Left lung (tissue), 10 donors: ENCODE measurements around the gene PLCL1. TPM values are rescaled to one million over a fixed set of nuclear protein-coding genes. Genes with fewer than 3 reads are reported as not detected.

Experiments used
- ATAC-seq: fragments of 200-7000 bp; cut with Tn5 transposase; one replicate; pipeline ENCODE4 v1.9.1; 2020; ENCODE audit warnings: moderate library complexity
- DNase-seq, 4 donors: peaks; one replicate each; pipeline ENCODE4 v3.0.0-alpha.2; 2013 to 2020
- H3K27ac ChIP-seq, 2 donors: fragments of 200-600 bp; sonication (generic) in 1 of 2; one replicate each; pipeline versions ENCODE4 v1.5.0 to v1.8.0; 2020 to 2021
- H3K27me3 ChIP-seq, 2 donors: fragments of 200-600 bp; sonication (generic) in 1 of 2; one replicate each; pipeline versions ENCODE4 v1.5.0 to v1.8.0; 2020 to 2021
- H3K36me3 ChIP-seq, 2 donors: fragments of 200-600 bp; sonication (generic) in 1 of 2; one replicate each; pipeline versions ENCODE4 v1.5.0 to v1.8.0; 2020 to 2021
- H3K4me1 ChIP-seq, 2 donors: fragments of 200-600 bp; one replicate each; pipeline ENCODE4 v1.8.0; 2021
- H3K4me3 ChIP-seq, 2 donors: fragments of 200-600 bp; sonication (generic) in 1 of 2; one replicate each; pipeline versions ENCODE4 v1.5.0 to v1.8.0; 2020 to 2021; ENCODE audit warnings: mild to moderate bottlenecking in 1 of 2
- H3K9me3 ChIP-seq, 2 donors: fragments of 200-600 bp; sonication (generic) in 1 of 2; one replicate each; pipeline versions ENCODE4 v1.5.0 to v1.8.0; 2020 to 2021
- intact Hi-C, 2 donors: fragments of 100-400 bp; cut with DNase I; formaldehyde crosslinking; loops; one replicate each; pipeline versions ENCODE4 v1.11.2 to v1.14.2; 2022
- polyA plus RNA-seq, 6 donors: library from polyadenylated mRNA; unstranded; fragments of 120-200 nt; gene quantifications; one replicate each; pipeline ENCODE4 v1.2.1, GENCODE V29; 2013; ENCODE audit not compliant: insufficient read length in 6 of 6
- total RNA-seq, 2 donors: library from RNA; stranded (reverse); fragmentation: NEBNext Ultra II Directional; extraction: Animal tissue kit (Norgen Biotek cat#: 25700); gene quantifications; one replicate each; pipeline ENCODE4 v1.2.1, GENCODE V29; 2021
- TF ChIP-seq, protein P1 (sequence below), 2 donors: fragments of 200-600 bp; sonication (generic) in 1 of 2; IDR thresholded peaks; one replicate each; pipeline versions ENCODE4 v1.5.0 to v1.8.0; 2021; ENCODE audit warnings: antibody characterized with exemption in 2 of 2
- donor health status: DM: no; HTN: yes; CAD: no.
- donor health status: DM: no; HTN: no; CAD: no.

PLCL1 gene
- total and polyA plus RNA-seq, 8 donors: 3.4 to 15.3 (median 10.3) TPM

DNA sequence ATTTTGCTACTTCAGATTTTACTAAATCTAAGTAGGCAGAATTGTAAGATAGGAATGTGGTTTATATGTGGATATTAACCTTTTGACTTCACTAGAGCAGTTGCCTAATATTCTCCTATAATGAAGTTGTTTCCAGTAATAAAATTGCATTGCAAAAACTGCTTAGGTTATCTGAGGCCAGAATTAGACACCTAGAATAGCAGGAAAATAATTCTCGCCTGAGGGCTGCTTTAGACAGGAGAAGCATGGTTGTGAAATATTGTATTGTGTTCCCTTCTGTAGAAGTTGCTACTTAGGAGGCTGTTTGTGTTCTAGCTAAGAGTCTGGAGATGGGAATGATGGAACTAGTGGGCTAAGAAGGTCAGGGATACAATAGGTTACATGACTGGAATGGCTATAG lies 146.3 kb downstream of the PLCL1 start:
- H3K9me3 ChIP-seq: no peaks in the 10 kb centered on the region
- intact Hi-C loops: no loop called here
- H3K27me3 ChIP-seq: no peaks in the 10 kb centered on the region
- TF ChIP-seq, protein P1, sequence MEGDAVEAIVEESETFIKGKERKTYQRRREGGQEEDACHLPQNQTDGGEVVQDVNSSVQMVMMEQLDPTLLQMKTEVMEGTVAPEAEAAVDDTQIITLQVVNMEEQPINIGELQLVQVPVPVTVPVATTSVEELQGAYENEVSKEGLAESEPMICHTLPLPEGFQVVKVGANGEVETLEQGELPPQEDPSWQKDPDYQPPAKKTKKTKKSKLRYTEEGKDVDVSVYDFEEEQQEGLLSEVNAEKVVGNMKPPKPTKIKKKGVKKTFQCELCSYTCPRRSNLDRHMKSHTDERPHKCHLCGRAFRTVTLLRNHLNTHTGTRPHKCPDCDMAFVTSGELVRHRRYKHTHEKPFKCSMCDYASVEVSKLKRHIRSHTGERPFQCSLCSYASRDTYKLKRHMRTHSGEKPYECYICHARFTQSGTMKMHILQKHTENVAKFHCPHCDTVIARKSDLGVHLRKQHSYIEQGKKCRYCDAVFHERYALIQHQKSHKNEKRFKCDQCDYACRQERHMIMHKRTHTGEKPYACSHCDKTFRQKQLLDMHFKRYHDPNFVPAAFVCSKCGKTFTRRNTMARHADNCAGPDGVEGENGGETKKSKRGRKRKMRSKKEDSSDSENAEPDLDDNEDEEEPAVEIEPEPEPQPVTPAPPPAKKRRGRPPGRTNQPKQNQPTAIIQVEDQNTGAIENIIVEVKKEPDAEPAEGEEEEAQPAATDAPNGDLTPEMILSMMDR (IDR thresholded peaks at IDR 0.05): no peak
- no peak overlapping the region for H3K4me3 ChIP-seq
- ATAC-seq (no peak), DNase-seq (no peak)
- H3K36me3 ChIP-seq: no peaks in the 10 kb centered on the region
- no peak overlapping the region for H3K27ac ChIP-seq
- no peaks in the 10 kb centered on the region for H3K4me1 ChIP-seq

DNA sequence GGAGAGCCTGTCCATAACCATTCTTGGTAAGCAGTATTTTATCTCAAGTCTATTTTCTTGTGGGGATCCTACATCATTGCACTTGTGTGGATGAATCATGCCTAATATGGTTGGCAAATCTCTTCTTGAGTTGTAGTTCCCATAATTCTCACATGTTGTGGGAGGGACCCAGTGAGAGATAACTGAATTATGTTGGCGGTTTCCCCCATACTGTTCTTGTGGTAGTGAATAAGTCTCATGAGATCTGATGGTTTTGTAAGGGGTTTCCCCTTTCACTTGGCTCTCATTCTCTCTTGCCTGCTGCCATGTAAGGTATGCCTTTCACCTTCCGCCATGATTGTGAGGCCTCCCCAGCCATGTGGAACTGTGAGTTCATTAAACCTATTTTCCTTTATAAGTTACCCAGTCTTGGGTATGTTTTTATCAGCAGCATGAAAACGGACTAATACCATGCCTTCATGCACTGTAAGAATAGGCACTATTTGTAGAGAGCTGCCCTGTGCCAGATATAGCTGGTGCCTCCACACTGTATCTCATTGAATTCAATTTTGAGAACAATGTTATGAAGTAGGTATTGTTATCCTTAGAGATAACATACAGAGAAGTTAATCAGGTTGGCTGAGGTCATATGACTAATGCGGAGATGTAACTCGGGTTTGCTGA lies 148.3 kb downstream of the PLCL1 start:
- no peak for DNase-seq
- ATAC-seq: no peak
- Histone ChIP-seq H3K36me3 (no peaks in the 10 kb centered on the region), H3K4me1 (no peaks in the 10 kb centered on the region), H3K4me3 (no peak overlapping the region), H3K27ac (no peak overlapping the region), H3K9me3 (no peaks in the 10 kb centered on the region), H3K27me3 (no peaks in the 10 kb centered on the region)
- intact Hi-C loops: no loop called here
- TF ChIP-seq, protein P1 (IDR thresholded peaks at IDR 0.05): no peak

DNA sequence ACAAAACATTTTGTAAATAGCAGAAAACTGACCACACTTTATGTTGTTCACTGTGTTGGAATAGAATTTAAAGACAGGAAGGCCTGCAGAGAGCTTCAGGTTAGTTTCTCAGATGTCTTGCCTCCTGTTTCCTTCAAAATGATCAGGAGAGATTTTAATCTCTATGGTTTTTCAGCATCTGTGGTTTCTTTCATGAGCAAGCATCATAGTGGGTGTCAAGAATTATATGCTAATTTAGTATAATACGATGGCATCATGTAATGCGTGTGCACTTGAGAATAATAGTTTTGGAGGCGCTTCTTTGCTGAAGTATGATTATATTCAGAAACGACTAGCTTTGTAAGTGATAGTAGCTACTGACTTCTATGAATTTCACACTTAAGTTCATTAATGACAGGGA lies 149.9 kb downstream of the PLCL1 start:
- ATAC-seq (no peak), DNase-seq (no peak)
- intact Hi-C loops: no loop called here
- Histone ChIP-seq H3K4me3 (no peak overlapping the region), H3K36me3 (no peaks in the 10 kb centered on the region), H3K9me3 (no peaks in the 10 kb centered on the region), H3K4me1 (no peaks in the 10 kb centered on the region), H3K27me3 (no peaks in the 10 kb centered on the region), H3K27ac (no peak overlapping the region)
- TF ChIP-seq, protein P1 (IDR thresholded peaks at IDR 0.05): no peak

DNA sequence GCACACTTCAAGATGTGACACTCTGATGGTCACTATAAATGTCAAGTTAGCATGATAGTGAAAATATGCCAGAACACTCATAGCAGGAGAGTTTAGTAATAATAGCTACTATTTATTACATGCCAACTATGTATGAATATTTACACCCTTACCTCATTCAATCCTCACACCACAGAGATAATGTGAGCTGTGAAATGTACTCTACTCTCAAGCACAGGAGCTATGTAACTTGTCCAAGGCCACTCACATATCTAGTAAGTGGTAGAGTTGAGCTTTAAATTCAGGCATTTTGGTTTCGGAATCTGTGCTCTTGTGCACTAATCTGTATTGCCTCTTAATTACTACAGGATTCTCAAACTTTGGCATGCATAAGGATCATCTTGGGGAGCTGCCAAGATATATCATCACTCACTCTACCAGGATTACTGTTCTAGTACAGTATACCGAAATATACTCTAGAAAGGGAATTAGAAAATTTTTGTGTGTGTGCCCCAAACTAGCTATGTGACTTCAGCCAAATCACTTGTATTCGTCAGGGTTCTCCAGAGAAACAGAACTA lies 154.3 kb downstream of the PLCL1 start:
- H3K4me3 ChIP-seq: no peak overlapping the region
- intact Hi-C loops: no loop called here
- no peak overlapping the region for H3K27ac ChIP-seq
- H3K9me3 ChIP-seq: no peaks in the 10 kb centered on the region
- ATAC-seq: no peak
- DNase-seq: no peak
- TF ChIP-seq, protein P1 (IDR thresholded peaks at IDR 0.05): no peak
- H3K27me3 ChIP-seq: no peaks in the 10 kb centered on the region
- no peaks in the 10 kb centered on the region for H3K4me1 ChIP-seq
- H3K36me3 ChIP-seq: no peaks in the 10 kb centered on the region

DNA sequence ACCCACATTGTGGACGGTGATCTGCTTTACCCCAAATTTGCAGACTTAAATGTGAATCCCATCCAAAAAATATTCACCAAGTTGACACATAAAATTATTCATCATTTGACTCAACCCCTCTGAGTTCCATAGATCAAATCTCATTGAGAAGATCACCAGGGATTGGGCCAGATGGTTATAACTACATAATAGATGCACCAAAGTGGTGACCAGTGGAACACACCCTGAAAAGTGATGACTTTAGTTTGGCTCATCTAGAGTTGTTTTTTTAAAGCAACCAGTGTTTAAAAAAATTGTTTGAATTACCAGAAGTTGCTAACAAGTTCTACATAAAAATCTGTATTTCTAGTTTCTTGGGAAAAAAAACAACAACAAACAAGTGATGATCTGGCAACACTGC lies 155.0 kb downstream of the PLCL1 start:
- ATAC-seq (no peak), DNase-seq (no peak)
- intact Hi-C loops: no loop called here
- no peaks in the 10 kb centered on the region for H3K4me1 ChIP-seq
- no peak overlapping the region for H3K27ac ChIP-seq
- TF ChIP-seq, protein P1 (IDR thresholded peaks at IDR 0.05): no peak
- H3K9me3 ChIP-seq: peaks cover 0 to 4% of the 10 kb centered on the region in 2 donors
- H3K4me3 ChIP-seq: no peak overlapping the region
- no peaks in the 10 kb centered on the region for H3K36me3 ChIP-seq
- no peaks in the 10 kb centered on the region for H3K27me3 ChIP-seq
